ENCODE measurements around the gene MDM2.
"Not testable (repeated sequence)": the region's sequence is repeated elsewhere in the genome, so short reads cannot be mapped to it uniquely, and the experiment has no call there.

MDM2 gene

DNA sequence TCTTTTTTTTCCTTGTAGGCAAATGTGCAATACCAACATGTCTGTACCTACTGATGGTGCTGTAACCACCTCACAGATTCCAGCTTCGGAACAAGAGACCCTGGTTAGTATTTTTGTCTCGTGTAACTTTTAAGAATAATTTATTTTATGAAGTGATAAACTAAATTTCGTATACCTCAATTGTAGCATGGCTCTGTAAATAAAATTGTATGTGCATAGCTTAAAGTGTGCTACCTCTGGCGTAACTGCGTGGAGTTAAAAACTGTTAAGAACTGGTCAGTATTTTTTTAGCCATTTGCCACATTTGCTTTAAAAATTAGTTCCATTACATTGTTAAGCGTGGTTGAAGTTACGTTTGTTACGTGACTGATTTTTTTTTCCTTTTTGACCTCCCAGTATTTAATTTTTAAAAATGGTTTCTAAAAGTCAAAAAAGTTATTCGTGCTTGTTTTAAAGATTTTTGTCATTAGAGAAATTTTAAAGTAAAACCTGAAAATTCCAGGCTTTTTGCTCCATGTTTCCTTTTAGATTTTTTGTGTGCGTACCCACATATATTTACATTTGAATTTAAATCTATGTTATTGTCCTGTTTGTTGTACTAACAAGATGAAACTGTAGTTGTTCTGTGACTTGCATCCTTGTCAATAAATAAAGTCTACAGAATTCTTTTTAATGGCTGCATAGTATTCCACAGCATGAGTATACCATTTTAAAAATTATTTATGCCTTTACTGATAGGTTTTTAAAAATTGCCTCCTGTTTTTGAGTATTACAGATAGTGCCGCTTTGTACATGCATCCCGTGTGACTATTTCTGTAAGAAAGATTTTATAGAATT, 1.4 kb downstream of the MDM2 start:
- TF ChIP-seq, protein P1, sequence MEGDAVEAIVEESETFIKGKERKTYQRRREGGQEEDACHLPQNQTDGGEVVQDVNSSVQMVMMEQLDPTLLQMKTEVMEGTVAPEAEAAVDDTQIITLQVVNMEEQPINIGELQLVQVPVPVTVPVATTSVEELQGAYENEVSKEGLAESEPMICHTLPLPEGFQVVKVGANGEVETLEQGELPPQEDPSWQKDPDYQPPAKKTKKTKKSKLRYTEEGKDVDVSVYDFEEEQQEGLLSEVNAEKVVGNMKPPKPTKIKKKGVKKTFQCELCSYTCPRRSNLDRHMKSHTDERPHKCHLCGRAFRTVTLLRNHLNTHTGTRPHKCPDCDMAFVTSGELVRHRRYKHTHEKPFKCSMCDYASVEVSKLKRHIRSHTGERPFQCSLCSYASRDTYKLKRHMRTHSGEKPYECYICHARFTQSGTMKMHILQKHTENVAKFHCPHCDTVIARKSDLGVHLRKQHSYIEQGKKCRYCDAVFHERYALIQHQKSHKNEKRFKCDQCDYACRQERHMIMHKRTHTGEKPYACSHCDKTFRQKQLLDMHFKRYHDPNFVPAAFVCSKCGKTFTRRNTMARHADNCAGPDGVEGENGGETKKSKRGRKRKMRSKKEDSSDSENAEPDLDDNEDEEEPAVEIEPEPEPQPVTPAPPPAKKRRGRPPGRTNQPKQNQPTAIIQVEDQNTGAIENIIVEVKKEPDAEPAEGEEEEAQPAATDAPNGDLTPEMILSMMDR (IDR thresholded peaks at IDR 0.05; ENCODE audit: control extremely low read depth, extremely low read depth, low read depth, missing control alignments), result no peak
- ChIA-PET POLR2A (interaction anchor here (0.7 to 2.8 kb wide), 8 partner anchors 8 to 325 kb away, joined by 3 to 19 read pairs (median 6); partner anchors contain the start of genes RAP1B and SLC35E3), CTCF (interaction anchor here (0.6 to 2.5 kb wide), 5 partner anchors 9 to 28 kb away, joined by 3 to 18 read pairs (median 3); no protein-coding TSS in a partner anchor)
- no peak for DNase-seq (ENCODE audit: extremely low spot score)

DNA sequence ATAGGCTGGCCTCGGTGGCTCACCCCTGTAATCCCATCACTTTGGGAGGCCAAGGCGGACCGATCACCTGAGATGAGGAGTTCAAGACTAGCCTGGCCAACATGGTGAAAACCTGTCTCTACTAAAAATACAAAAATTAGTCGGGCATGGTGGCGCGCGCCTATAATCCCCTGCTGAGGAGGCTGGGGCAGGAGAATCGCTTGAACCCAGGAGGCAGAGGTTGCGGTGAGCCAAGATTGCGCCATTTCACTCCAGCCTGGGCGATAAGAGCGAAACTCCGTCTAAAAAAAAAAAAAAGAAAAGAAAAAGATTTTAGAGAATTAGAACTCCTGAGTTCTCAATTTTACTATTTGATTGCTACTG, 2.0 kb downstream of the MDM2 start:
- POLR2A ChIA-PET; DNase-seq (ENCODE audit: extremely low spot score); CTCF ChIA-PET: not testable (repeated sequence)

DNA sequence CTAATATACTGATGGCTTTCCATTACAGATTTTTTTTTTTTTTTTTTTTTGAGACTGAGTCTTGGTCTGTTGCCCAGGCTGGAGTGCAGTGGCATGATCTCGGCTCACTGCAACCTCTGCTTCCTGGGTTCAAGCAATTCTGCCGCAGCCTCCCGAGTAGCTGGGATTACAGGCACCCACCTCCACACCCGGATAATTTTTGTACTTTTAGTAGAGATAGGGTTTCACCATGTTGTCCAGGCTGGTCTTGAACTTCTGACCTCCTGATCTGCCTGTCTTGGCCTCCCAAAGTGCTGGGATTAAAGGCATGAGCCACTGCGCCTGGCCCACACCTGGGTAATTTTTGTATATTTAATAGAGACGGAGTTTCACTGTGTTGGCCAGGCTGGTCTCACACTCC, 3.6 kb downstream of the MDM2 start:
- POLR2A ChIA-PET, result interaction anchor here (0.6 to 0.7 kb wide), 2 partner anchors 120 to 173 kb away, joined by 3 to 11 read pairs; no protein-coding TSS in a partner anchor
- CTCF ChIA-PET, result interaction anchor here (3.1 kb wide), 1 partner anchor 19 kb away, joined by 21 read pairs; no protein-coding TSS in a partner anchor
- DNase-seq (ENCODE audit: extremely low spot score), result not testable (repeated sequence)

DNA sequence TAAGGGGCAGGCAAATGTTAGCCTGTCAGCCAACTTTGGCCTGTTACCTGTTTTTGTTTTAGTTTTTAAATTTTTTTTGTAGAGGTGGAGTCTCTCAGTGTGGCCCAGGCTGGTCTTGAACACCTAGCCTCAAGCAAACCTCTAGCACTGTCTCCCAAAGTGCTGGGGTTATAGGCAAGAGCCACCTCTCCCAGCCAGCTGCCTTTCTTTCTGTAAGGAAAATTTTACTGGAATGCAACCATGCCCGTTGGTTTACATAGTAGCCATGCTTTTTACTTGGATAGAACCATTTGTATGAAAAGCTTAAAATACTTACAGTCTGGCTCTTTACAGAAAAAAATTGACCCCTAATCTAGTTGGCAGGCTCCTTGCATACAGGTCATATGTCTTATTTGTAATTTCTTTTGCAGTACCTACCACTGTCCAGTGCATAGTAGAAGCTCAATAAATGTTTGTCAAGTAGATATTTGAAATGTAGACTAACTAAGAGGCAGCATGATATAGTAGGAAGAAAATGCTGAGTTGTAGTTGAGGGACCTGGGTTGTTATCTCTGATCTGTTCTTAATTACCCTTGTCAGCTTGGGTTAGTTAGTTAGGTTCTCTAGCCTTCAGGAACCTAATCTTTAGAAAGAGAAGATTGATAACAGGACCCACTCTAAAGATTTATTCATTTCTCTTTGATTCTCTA, 4.7 kb downstream of the MDM2 start:
- TF ChIP-seq, protein P1 (IDR thresholded peaks at IDR 0.05; ENCODE audit: control extremely low read depth, extremely low read depth, low read depth, missing control alignments), result no peak
- ChIA-PET POLR2A (interaction anchor here (0.5 to 0.9 kb wide), 3 partner anchors 10 to 71 kb away, joined by 3 to 7 read pairs (median 3); no protein-coding TSS in a partner anchor), CTCF (interaction anchor here (1.4 to 3.1 kb wide), 5 partner anchors 9 to 25 kb away, joined by 3 to 21 read pairs (median 4); no protein-coding TSS in a partner anchor)
- no peak for DNase-seq (ENCODE audit: extremely low spot score)

DNA sequence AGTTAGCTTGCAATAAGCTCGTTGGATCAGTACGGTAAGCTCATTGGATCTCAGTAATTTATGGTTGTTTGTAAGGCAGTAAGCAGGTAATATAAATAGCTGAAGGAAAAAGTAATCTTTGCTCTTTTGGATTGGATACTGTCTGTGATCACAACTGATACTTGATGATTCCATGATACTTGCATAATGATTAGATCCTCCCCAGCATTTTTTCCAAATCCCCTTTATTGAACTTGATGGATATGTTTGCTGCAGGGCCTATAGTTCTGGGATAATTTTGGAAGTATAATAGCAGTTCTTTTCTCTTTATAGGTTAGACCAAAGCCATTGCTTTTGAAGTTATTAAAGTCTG, 5.2 kb downstream of the MDM2 start:
- ChIA-PET CTCF (interaction anchor here (0.9 to 3.1 kb wide), 6 partner anchors 8 to 454 kb away, joined by 3 to 21 read pairs (median 4); no protein-coding TSS in a partner anchor), POLR2A (interaction anchor here (0.5 to 0.9 kb wide), 3 partner anchors 10 to 71 kb away, joined by 3 to 7 read pairs (median 3); no protein-coding TSS in a partner anchor)
- DNase-seq (ENCODE audit: extremely low spot score), result no peak
- TF ChIP-seq, protein P1 (IDR thresholded peaks at IDR 0.05; ENCODE audit: control extremely low read depth, extremely low read depth, low read depth, missing control alignments), result no peak

DNA sequence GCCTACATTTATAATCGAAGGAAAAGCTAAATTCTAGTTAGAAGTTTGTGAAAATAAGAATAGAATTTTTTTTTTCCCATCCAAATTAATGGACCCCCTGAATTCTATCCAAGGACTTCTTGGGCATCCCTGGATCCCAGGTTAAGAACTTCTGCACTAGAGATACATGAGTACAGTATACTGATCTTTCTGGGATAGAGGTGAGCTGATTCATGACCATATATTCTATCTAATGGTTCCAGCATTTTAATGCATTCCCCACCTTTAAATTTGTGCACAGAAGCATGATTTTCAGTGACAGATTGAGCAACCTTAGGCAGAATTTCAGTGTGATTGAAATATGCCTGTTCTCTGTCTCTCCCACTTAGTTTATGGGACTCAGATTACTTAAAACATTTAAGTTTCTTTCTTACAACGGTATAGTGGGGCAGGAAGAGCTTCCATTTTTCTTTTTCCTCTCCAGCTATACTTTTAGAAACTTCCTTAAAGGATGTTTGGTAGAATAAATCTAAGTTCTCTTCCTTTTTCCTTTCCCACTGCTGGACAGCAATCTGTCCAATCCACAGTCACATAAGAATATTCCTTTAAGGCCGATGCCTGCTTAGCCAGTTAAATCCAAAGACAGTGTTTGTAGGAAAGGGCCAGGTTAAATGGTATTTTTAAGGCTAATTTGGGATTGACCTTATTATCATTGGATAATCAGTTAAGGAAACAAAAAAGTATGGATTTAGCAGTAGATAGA, 6.7 kb downstream of the MDM2 start:
- DNase-seq (ENCODE audit: extremely low spot score), result no peak
- ChIA-PET CTCF (interaction anchor here (8.4 kb wide), 1 partner anchor 16 kb away, joined by 81 read pairs; no protein-coding TSS in a partner anchor), POLR2A (interaction anchor here (0.6 to 0.7 kb wide), 2 partner anchors 202 to 250 kb away, joined by 3 to 8 read pairs; no protein-coding TSS in a partner anchor)
- TF ChIP-seq, protein P1 (IDR thresholded peaks at IDR 0.05; ENCODE audit: control extremely low read depth, extremely low read depth, low read depth, missing control alignments), result no peak

Data from GM10248 (cell line).